GM12864 (cell line): ENCODE results near the gene TMEM135.

Experiments
- DNase-seq: peaks from one replicate; pipeline ENCODE4 v3.0.0-alpha.2; 2011; ENCODE audit warnings: low read depth
- H3K4me3 ChIP-seq: 2 replicates; pipeline ENCODE4 v1.5.1; 2011; ENCODE audit warnings: mild to moderate bottlenecking, low read depth, low read length, control low read depth
- CTCF ChIP-seq: IDR thresholded peaks from 2 replicates; pipeline ENCODE4 v1.5.1; 2011; ENCODE audit warnings: low read depth, mild to moderate bottlenecking, moderate library complexity, low read length, control low read depth, inconsistent platforms; ENCODE audit errors: missing control alignments

The TMEM135 gene

GRCh38 chr11:87304412-87304811 is 266.7 kb downstream of the TMEM135 start:
- no peak for TF ChIP-seq CTCF
- no peak for DNase-seq
- H3K4me3 ChIP-seq, result no peak overlapping the region

- no peak for TF ChIP-seq CTCF
- no peak for DNase-seq
- no peak overlapping the region for H3K4me3 ChIP-seq
These were observed 268.6 kb downstream of the TMEM135 start for GRCh38 chr11:87306262-87306851.

- no peak for DNase-seq
- H3K4me3 ChIP-seq, result no peak overlapping the region
- no peak for TF ChIP-seq CTCF
These were observed 269.4 kb downstream of the TMEM135 start for GRCh38 chr11:87307101-87307500.

- no peak for TF ChIP-seq CTCF
- DNase-seq, result no peak
- no peak overlapping the region for H3K4me3 ChIP-seq
These were observed 277.5 kb downstream of the TMEM135 start for GRCh38 chr11:87315229-87315628.

GRCh38 chr11:87316491-87316890 is 278.8 kb downstream of the TMEM135 start:
- no peak for TF ChIP-seq CTCF
- no peak for DNase-seq
- H3K4me3 ChIP-seq, result no peak overlapping the region

GRCh38 chr11:87317441-87317840 is 279.7 kb downstream of the TMEM135 start:
- no peak for DNase-seq
- no peak overlapping the region for H3K4me3 ChIP-seq
- no peak for TF ChIP-seq CTCF

GRCh38 chr11:87320123-87320522 is 282.4 kb downstream of the TMEM135 start:
- DNase-seq, result no peak
- TF ChIP-seq CTCF, result no peak
- H3K4me3 ChIP-seq, result no peak overlapping the region
